ENCODE data around the gene TAS1R3.
A peak's percentile ranks its signal among the peaks of the same experiment; 100 is the strongest.

TAS1R3 gene

GRCh38 chr1:1291023-1291528 lies 40.0 kb upstream of the TAS1R3 start:
- Mint-ChIP-seq H3K4me3 (no peak overlapping the region), H3K36me3 (ENCODE audit: low read depth) (no peaks in the 10 kb centered on the region), H3K27ac (no peak overlapping the region), H3K4me1 (no peaks in the 10 kb centered on the region), H3K9me3 (no peaks in the 10 kb centered on the region), H3K27me3 (ENCODE audit: low read depth) (no peaks in the 10 kb centered on the region)
- TF ChIP-seq CTCF (IDR thresholded peaks at IDR 0.05; ENCODE audit: unreplicated experiment in 3 of 3) = no peak

- Mint-ChIP-seq H3K27me3 (ENCODE audit: low read depth) (no peaks in the 10 kb centered on the region), H3K36me3 (ENCODE audit: low read depth) (no peaks in the 10 kb centered on the region), H3K4me1 (no peaks in the 10 kb centered on the region), H3K27ac (no peak overlapping the region), H3K4me3 (no peak overlapping the region), H3K9me3 (no peaks in the 10 kb centered on the region)
- peak; percentile 70 to 83 (median 70) for TF ChIP-seq CTCF (IDR thresholded peaks at IDR 0.05; ENCODE audit: unreplicated experiment in 3 of 3)
Measured at GRCh38 chr1:1291548-1292441, 39.3 kb upstream of the TAS1R3 start.

DNA sequence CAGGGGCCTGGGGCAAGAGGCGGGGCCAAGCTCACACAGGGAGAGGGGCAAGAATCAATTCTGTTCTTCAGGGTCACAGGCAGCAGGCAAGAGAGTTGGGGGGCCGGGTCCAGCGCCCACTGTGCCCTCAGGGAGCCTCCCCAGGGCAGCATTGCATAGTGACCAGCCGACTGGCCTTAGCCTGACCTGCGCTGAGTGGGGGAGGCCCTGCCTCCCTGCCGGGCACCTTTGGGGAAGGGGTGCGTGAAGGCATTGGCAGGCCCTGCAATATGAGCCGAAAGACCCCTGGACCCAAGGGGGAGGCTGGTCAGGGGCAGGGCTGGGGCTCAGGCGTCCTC lies 38.7 kb upstream of the TAS1R3 start:
- Mint-ChIP-seq H3K4me3 (no peak overlapping the region), H3K4me1 (no peaks in the 10 kb centered on the region), H3K36me3 (ENCODE audit: low read depth) (no peaks in the 10 kb centered on the region), H3K9me3 (no peaks in the 10 kb centered on the region), H3K27me3 (ENCODE audit: low read depth) (no peaks in the 10 kb centered on the region), H3K27ac (no peak overlapping the region)
- no peak for TF ChIP-seq CTCF (IDR thresholded peaks at IDR 0.05; ENCODE audit: unreplicated experiment in 3 of 3)

DNA sequence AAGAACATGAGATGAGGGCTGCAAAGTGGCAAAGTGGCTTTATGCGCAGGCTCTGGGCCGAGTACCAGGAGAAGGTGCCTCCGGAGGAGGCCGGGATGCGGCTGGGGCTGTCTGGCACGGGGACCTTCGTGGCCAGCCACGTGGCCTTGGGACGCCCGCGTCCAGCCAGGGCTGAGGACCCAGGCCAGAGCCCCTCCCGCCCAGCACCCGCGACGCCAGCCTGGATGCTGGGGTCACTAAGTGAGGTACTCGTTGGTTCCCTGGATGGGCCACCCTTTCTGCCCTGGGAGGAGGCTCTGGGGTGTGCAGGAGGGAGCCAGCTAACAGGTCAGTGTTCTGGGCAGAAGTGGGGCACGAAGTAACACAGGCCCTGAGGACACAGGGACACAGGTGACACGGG lies 38.2 kb upstream of the TAS1R3 start:
- no peaks in the 10 kb centered on the region for H3K4me1 Mint-ChIP-seq
- H3K4me3 Mint-ChIP-seq = no peak overlapping the region
- H3K36me3 Mint-ChIP-seq (ENCODE audit: low read depth) = no peaks in the 10 kb centered on the region
- no peak overlapping the region for H3K27ac Mint-ChIP-seq
- H3K9me3 Mint-ChIP-seq = no peaks in the 10 kb centered on the region
- no peaks in the 10 kb centered on the region for H3K27me3 Mint-ChIP-seq (ENCODE audit: low read depth)
- TF ChIP-seq CTCF (IDR thresholded peaks at IDR 0.05; ENCODE audit: unreplicated experiment in 3 of 3) = no peak

DNA sequence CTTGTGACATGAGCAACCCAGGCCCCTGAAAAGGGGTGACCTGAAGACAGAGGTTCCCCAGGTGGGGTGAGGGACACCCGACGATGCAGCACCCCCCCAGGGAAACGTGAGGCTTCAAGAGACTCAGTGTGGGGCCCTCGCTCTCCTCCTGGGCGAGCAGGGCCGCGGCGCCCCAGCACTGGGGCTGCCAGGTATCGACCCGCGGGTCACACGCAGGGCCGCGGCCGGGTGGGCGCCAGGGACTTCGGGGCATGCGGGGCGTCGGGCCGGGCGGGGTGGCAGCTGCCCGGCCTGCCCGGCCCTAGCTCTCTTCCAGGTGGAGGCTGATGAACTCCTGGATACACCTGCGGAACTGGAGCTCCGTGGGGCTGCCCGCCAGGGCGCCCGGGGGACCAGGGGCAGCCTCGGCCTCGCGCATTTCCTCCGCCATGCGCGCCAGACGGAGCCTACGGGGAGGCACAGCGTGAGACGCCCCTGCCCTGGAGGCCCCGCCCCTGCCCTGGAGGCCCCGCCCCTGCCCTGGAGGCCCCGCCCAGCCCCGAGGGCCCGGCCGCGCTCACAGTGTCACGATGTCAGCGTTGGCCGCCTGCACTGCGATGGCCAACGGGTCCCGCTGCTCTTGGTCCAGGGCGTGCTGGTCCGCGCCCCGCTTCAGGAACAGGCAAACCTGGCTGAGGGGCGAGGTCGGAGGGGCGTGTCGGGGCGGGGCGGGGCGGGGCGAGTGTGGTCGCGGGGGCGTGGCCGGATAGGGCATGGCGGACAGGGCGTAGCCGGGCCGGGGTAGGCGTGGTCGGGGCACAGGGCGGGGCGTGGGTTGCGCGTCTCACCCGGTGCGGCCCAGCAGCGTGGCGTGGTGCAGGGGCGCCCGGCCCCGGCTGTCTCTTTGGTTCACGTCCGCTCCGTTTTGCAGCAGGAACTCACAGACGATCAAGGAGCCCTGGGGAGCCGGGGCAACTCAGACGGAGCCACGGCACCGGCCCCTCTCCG lies 37.5 kb upstream of the TAS1R3 start:
- H3K4me3 Mint-ChIP-seq = no peak overlapping the region
- no peak for TF ChIP-seq CTCF (IDR thresholded peaks at IDR 0.05; ENCODE audit: unreplicated experiment in 3 of 3)
- H3K4me1 Mint-ChIP-seq = no peaks in the 10 kb centered on the region
- no peak overlapping the region for H3K27ac Mint-ChIP-seq
- H3K9me3 Mint-ChIP-seq = no peaks in the 10 kb centered on the region
- H3K27me3 Mint-ChIP-seq (ENCODE audit: low read depth) = no peaks in the 10 kb centered on the region
- no peaks in the 10 kb centered on the region for H3K36me3 Mint-ChIP-seq (ENCODE audit: low read depth)
